Stimulated activated CD4-positive, alpha-beta T cell treated with anti-CD3 and anti-CD28 coated beads, Interleukin-15, amount 100 ng/mL, for 24 hours (primary cell): ENCODE results near the gene SC5D.
A peak's percentile ranks its signal among the peaks of the same experiment; 100 is the strongest.

Source experiments
- DNase-seq: peaks from one replicate; pipeline ENCODE4 v3.0.0-alpha.2; 2020

SC5D gene

GRCh38 chr11:121293288-121293594 lies 670 bp downstream of the SC5D start:
- DNase-seq: no peak

- DNase-seq: no peak
Observed at GRCh38 chr11:121295246-121296029, 2.9 kb downstream of the SC5D start.

DNA sequence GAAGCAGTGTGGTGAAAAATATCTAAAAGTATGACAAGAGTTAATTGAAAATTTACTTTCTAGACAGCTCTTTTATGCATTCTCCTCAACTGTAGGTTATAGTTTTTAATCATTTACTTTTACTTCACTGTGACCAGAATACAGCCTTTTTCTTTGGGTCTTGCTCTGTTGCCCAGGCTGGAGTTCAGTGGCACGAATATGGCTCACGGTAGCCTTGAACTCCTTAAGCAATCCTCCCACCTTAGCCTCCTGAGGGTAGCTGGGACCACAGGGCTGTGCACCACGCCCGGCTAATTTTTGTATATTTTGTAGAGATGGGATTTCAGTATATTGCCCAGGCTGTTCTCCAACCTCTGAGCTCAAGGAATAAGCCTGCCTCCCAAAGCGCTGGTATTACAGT lies 5.3 kb downstream of the SC5D start:
- no peak for DNase-seq

DNA sequence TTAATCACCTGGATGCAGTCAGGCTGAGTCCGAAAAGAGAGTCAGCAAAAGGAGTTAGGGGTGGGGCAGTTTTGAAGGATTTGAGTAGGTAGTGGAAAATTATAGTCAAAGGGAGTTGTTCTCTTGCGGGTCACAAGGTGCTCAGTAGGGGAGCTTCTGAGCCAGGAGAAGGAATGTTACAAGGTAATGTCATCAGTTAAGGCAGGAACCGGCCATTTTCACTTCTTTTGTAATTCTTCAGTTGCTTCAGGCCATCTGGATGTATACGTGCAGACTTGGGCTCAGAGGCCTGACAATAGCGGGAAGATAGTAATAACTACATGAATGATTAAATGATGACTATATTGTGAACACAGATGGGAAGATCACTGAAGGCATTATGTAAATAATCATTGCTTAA lies 6.2 kb downstream of the SC5D start:
- no peak for DNase-seq

- DNase-seq: no peak
Observed at GRCh38 chr11:121299417-121299816, 6.8 kb downstream of the SC5D start.

GRCh38 chr11:121300313-121300971 lies 7.9 kb downstream of the SC5D start:
- no peak for DNase-seq

GRCh38 chr11:121300972-121301699 lies 8.6 kb downstream of the SC5D start:
- no peak for DNase-seq

DNA sequence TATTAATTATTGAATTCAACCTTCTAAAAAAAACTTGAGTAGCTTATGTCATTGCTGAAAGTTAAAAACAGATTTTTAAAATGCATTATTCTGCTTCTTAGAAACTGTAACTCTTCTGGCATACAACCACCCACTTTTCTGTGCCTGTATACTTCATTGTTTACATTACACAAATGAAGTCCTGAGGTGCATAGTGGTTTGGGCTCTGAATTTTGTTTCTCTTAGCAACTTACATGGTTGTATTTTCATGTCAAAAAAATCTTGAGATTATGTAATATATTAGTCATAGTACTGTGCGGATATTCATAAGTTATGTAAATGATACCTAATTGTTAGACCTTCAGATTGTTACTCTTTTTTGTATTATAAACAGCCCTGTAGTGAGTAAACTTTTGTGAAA lies 12.2 kb downstream of the SC5D start:
- DNase-seq: no peak

DNA sequence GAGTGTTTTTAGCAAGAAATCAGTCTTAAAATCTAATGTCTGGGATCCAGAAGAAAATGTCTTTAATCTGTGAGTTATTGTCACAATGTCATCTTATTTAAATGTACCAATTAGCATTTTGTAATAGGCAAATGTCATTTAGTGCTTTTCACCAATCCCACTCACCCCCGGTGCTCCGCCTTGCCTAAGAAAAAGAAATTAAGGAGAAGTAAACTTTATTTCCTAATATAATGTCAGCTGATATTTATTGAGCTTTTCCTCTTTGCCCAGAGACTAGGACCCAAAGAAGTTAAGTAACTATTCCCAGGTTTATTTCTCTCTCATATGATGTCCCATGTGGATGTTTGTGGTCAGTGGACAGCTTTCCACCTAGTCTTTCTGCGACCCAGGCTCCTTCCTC lies 16.2 kb downstream of the SC5D start:
- no peak for DNase-seq

- DNase-seq: no peak
Observed at GRCh38 chr11:121309688-121310087, 17.1 kb downstream of the SC5D start.

- DNase-seq: no peak
Observed at GRCh38 chr11:121310908-121311307, 18.3 kb downstream of the SC5D start.

GRCh38 chr11:121311373-121311772 lies 18.8 kb downstream of the SC5D start:
- DNase-seq: no peak

DNA sequence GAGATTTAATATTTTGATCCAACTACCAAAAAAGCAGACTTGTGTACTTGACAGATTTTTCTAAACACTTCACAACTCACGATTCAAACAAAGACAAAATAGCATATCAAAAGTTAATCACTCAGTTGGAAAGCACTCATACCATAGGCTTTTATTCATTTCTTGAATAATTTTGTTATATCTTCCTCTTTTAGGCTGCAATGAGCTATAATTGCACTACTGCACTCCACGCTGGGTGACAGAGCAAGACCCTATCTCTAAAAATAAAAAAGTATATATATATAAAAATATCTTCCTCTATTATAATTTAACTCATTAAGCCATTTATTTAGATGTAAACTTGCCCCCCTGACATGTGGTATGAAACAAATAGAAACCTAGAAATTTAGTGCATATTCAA lies 19.9 kb downstream of the SC5D start:
- DNase-seq: no peak

GRCh38 chr11:121318848-121319834 lies 26.6 kb downstream of the SC5D start:
- DNase-seq: peak; percentile 11

- peak; percentile 29 for DNase-seq
Observed at GRCh38 chr11:121321614-121322243, 29.2 kb downstream of the SC5D start.

- no peak for DNase-seq
Observed at GRCh38 chr11:121323046-121323607, 30.6 kb downstream of the SC5D start.

GRCh38 chr11:121326230-121326629 lies 33.7 kb downstream of the SC5D start:
- DNase-seq: no peak

DNA sequence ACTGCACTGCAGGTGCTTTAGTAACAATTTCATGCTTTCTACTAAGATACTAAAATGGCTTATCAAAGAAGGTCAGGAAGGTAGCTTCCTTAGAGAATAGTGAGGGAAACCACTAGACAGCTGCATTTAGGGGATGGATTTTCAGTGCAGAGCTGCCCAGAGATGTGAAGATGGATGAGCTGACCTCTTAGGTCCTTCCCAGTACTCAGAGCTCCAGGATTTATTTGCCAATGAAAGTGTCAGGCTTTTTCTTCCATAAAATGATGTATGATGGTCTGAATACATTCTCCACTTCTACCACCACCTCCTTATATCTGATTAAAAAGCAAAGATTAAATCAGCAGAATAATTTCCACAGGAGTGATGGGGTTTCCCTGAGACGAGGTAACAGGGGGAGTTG lies 35.0 kb downstream of the SC5D start:
- DNase-seq: no peak

DNA sequence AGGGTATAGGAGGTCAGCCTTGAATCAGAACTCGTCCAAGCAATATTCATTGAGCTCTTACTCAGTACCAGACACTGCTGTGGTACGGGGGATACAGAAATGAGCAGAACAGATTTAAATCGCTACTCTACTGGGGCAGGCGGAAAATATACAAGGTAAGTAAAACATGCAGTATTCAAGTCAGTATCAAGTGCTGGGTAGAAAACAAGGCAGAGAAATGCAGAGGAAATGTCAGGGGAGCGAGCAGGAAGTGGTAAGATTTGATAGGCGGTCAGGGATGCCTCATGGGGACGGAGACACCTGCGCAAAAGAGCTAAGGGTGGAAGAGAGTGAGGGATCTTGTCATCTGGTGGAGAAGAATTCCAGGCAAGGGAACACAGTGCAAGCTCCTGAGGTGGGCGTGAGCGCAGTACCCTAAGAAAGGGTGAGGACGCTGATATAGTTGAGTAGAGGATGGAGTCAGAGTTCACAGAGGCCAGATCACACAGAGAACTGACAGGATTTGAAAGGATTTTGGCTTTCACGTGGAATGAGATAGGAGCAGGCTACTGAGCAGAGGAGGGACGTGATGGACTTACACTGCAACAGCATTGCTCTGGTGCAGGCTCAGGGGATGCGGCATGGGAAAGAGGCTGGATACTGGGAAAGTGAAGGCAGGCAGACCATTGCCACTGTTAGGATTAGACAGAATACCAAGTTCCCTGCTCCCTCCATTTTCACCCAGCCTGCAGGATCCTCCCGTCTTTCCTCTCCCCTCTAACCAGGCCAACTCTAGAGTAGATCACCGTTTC lies 35.8 kb downstream of the SC5D start:
- peak; percentile 32 for DNase-seq

DNA sequence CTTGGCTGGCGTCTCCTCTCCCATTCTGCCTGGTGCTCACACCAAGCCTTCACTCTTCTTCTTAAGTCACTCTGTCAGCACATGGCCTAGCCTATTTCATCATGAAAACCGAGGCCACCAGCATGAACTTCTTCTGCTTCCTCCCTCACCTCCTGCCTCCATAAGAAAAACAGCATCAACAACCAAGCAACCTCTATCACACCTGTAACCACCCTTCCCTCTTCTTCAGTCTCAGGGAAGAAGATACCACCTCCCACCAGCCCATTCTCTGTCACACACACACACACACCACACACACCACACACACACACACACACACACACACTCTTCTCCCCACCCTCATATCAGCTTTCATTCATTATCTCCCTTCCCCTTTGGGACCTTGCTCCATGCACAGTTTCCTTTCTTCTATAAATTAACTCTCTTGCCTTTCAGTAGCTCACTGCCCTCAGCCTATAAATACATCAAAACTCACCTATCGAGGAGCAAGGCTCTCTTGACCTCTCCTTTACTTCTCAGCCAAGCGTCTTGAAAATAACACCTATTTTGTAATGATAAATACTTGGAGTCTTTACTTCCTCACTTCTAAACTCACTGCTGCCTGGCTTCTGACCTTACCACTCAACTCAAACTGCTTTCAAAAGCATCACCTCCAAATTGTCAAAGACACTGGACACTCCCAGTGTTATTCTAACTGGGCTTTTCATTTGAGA lies 36.6 kb downstream of the SC5D start:
- DNase-seq: peak; percentile 8
